Smooth muscle cell (in vitro differentiated cells): Measurements from ENCODE around the gene SORCS2. TPM values are rescaled to one million over a fixed set of nuclear protein-coding genes. Genes with fewer than 3 reads are reported as not detected.

Source experiments
- DNase-seq: peaks from one replicate; lab custom pipeline; 2025; ENCODE audit not compliant: unreplicated experiment; lab: John Stamatoyannopoulos, UW
- H2AFZ ChIP-seq: fragments of 200-600 bp; sonication (generic); 2 replicates; pipeline ENCODE4 v1.6.0; 2016; ENCODE audit warnings: antibody characterized with exemption, low read depth, mild to moderate bottlenecking
- H3F3A ChIP-seq: fragments of 200-600 bp; sonication (generic); 2 replicates; pipeline ENCODE4 v1.6.0; 2017; ENCODE audit warnings: antibody characterized with exemption, low read depth
- H3K27ac ChIP-seq: fragments of 200-600 bp; sonication (generic); 2 replicates; pipeline ENCODE4 v1.5.1; 2016; ENCODE audit warnings: low read depth, mild to moderate bottlenecking
- H3K27me3 ChIP-seq: fragments of 200-600 bp; sonication (generic); 2 replicates; pipeline ENCODE4 v1.6.1; 2016; ENCODE audit warnings: low read depth, mild to moderate bottlenecking
- H3K36me3 ChIP-seq: fragments of 200-600 bp; sonication (generic); 2 replicates; pipeline ENCODE4 v1.5.1; 2016; ENCODE audit warnings: low read depth
- H3K4me1 ChIP-seq: fragments of 200-600 bp; sonication (generic); 2 replicates; pipeline ENCODE4 v1.5.1; 2016; ENCODE audit warnings: low read depth
- H3K4me2 ChIP-seq: fragments of 200-600 bp; sonication (generic); 2 replicates; pipeline ENCODE4 v1.6.0; 2016; ENCODE audit warnings: mild to moderate bottlenecking
- H3K4me3 ChIP-seq: fragments of 200-600 bp; sonication (generic); 2 replicates; pipeline ENCODE4 v1.5.1; 2016; ENCODE audit warnings: mild to moderate bottlenecking
- H3K79me2 ChIP-seq: fragments of 200-600 bp; sonication (generic); 2 replicates; pipeline ENCODE4 v1.6.0; 2016; ENCODE audit warnings: low read depth, mild to moderate bottlenecking
- H3K9ac ChIP-seq: fragments of 200-600 bp; sonication (generic); 2 replicates; pipeline ENCODE4 v1.6.0; 2016; ENCODE audit warnings: low read depth
- H3K9me3 ChIP-seq: fragments of 200-600 bp; sonication (generic); replicated peaks from 2 replicates; pipeline ENCODE4 v1.5.1; 2016; ENCODE audit warnings: low read depth
- H4K20me1 ChIP-seq: fragments of 200-600 bp; sonication (generic); 2 replicates; pipeline ENCODE4 v1.6.0; 2016; ENCODE audit warnings: low read depth
- WGBS: methylation state at CpG from one replicate; pipeline ENCODE4 v1.1.7; 2016; ENCODE audit warnings: low lambda C conversion rate; 5-methylcytosine and 5-hydroxymethylcytosine counted together
- polyA plus RNA-seq: library from polyadenylated mRNA; unstranded; fragments of >200 nt; fragmentation: Nextera tagmentation; extraction: Ambion mirVana; gene quantifications from 2 replicates; pipeline ENCODE4 v1.2.1, GENCODE V29; 2016
- total RNA-seq: library from RNA; depleted of rRNA; stranded (reverse); fragments of >200 nt; gene quantifications from 2 replicates; pipeline ENCODE4 v1.2.3, GENCODE V29; 2014
- TF ChIP-seq, protein P1 (sequence below): fragments of 200-600 bp; sonication (generic); IDR thresholded peaks from 2 replicates; pipeline ENCODE4 v1.5.1; 2017; ENCODE audit warnings: borderline replicate concordance, mild to moderate bottlenecking, antibody characterized with exemption; ENCODE audit not compliant: insufficient read depth, poor library complexity, severe bottlenecking

Gene SORCS2
- total and polyA plus RNA-seq, 2 experiments from 2014 or later, result 5.2 to 9.3 TPM

DNA sequence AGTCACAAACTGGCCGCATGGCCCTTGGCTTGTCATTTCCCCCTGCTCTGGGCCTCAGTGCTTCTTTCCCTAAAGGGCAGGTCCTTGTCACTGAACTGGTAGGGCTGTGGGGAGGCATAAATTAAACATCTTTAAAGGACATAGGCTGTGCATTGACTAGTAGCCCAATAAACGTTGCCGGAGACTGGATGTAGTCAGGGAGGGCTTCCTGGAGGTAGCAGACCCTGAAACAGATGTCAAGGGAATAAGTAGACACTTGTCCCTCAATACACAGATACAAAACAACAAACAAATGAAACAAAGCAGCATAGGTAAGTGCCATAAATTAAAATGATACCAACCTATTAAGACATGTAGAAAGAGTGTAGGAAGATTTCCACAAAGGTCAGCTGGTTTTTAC lies 314.2 kb downstream of the SORCS2 start:
- H3K27me3 ChIP-seq, result no peaks in the 10 kb centered on the region
- no peaks in the 10 kb centered on the region for H3F3A ChIP-seq
- H4K20me1 ChIP-seq, result no peaks in the 10 kb centered on the region
- H3K79me2 ChIP-seq, result no peaks in the 10 kb centered on the region
- H3K27ac ChIP-seq, result no peak overlapping the region
- no peaks in the 10 kb centered on the region for H3K36me3 ChIP-seq
- DNase-seq, result no peak
- TF ChIP-seq, protein P1, sequence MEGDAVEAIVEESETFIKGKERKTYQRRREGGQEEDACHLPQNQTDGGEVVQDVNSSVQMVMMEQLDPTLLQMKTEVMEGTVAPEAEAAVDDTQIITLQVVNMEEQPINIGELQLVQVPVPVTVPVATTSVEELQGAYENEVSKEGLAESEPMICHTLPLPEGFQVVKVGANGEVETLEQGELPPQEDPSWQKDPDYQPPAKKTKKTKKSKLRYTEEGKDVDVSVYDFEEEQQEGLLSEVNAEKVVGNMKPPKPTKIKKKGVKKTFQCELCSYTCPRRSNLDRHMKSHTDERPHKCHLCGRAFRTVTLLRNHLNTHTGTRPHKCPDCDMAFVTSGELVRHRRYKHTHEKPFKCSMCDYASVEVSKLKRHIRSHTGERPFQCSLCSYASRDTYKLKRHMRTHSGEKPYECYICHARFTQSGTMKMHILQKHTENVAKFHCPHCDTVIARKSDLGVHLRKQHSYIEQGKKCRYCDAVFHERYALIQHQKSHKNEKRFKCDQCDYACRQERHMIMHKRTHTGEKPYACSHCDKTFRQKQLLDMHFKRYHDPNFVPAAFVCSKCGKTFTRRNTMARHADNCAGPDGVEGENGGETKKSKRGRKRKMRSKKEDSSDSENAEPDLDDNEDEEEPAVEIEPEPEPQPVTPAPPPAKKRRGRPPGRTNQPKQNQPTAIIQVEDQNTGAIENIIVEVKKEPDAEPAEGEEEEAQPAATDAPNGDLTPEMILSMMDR, result no peak
- no peaks in the 10 kb centered on the region for H3K9me3 ChIP-seq
- H3K9ac ChIP-seq, result no peak overlapping the region
- H3K4me3 ChIP-seq, result no peak overlapping the region
- WGBS, result 87% methylated on average over 3 of the region's 3 CpGs
- no peak overlapping the region for H2AFZ ChIP-seq
- no peak overlapping the region for H3K4me2 ChIP-seq
- H3K4me1 ChIP-seq, result no peaks in the 10 kb centered on the region

DNA sequence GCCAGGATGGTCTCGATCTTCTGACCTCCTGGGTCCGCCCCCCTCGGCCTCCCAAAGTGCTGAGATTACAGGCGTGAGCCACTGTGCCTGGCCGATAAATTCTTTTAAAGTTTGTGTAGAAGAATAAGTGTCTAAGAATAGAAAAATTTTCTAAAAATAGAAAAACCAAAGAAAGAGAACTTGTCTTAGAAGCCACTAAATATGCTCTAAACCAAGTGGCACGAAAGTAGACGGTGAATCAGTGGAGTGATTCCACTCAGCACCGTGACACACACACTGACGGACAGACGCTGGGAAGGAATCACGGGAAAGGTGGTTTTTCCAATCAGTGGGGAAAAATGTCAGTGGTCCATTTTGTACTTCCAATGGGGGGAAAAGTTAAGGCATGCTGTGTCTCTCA lies 315.0 kb downstream of the SORCS2 start:
- Histone ChIP-seq H3K27me3 (no peaks in the 10 kb centered on the region), H3K9me3 (no peaks in the 10 kb centered on the region), H3K36me3 (no peaks in the 10 kb centered on the region), H3K9ac (no peak overlapping the region), H3K4me3 (no peak overlapping the region), H3F3A (no peaks in the 10 kb centered on the region), H3K4me1 (no peaks in the 10 kb centered on the region), H3K4me2 (no peak overlapping the region), H4K20me1 (no peaks in the 10 kb centered on the region), H3K79me2 (no peaks in the 10 kb centered on the region), H3K27ac (no peak overlapping the region), H2AFZ (no peak overlapping the region)
- WGBS, result 63% methylated on average over 11 of the region's 11 CpGs
- no peak for DNase-seq
- TF ChIP-seq, protein P1, result no peak

DNA sequence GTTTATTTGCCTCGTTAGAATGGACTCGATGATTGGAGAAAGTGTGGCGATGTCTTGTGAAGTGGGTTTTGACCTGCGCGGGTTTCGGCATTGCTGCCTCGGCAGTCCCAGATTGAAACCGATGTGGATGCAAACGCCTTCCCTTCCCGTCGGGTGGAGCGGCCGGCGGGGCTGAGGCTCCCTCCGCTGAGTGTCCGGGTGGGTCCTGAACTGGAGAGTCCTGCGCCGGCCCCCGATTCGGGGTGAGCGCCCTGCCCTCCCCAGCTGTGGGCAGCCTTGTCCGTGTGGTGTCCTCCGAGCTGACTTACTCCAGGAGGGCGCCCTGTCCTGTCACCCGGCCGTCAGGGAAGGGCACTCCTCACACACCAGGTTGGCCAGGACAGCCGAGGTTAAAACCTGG lies 317.7 kb downstream of the SORCS2 start:
- Histone ChIP-seq H3K36me3 (no peaks in the 10 kb centered on the region), H3K79me2 (no peaks in the 10 kb centered on the region), H3K9ac (no peak overlapping the region), H4K20me1 (no peaks in the 10 kb centered on the region), H2AFZ (no peak overlapping the region), H3K9me3 (no peaks in the 10 kb centered on the region), H3K4me1 (no peaks in the 10 kb centered on the region), H3K27ac (no peak overlapping the region), H3K4me3 (no peak overlapping the region), H3K4me2 (no peak overlapping the region), H3F3A (no peaks in the 10 kb centered on the region), H3K27me3 (no peaks in the 10 kb centered on the region)
- TF ChIP-seq, protein P1, result no peak
- no peak for DNase-seq
- 94% methylated on average over 27 of the region's 27 CpGs for WGBS

DNA sequence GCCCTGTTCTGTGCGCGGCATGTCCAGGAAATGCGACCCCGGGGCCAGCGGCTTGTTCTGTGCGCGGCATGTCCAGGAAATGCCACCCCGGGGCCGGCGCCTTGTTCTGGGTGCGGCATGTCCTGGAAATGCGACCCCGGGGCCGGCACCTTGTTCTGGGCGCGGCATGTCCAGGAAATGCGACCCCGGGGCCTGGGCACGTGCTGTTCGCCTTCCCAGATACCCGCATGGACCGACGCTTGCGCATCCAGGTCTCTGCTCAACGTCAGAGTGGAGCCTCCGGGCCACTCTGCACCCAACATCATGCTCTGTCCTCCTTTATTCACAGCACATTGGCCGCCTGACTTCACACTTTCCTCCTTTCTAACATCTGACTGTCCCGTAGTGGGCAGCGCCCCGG lies 318.2 kb downstream of the SORCS2 start:
- no peak for DNase-seq
- H3K36me3 ChIP-seq, result no peaks in the 10 kb centered on the region
- H4K20me1 ChIP-seq, result no peaks in the 10 kb centered on the region
- H3K27ac ChIP-seq, result no peak overlapping the region
- TF ChIP-seq, protein P1, result no peak
- no peak overlapping the region for H3K4me3 ChIP-seq
- no peaks in the 10 kb centered on the region for H3K27me3 ChIP-seq
- WGBS, result 92% methylated on average over 30 of the region's 30 CpGs
- no peaks in the 10 kb centered on the region for H3K9me3 ChIP-seq
- no peak overlapping the region for H3K4me2 ChIP-seq
- H3F3A ChIP-seq, result no peaks in the 10 kb centered on the region
- no peaks in the 10 kb centered on the region for H3K4me1 ChIP-seq
- no peak overlapping the region for H3K9ac ChIP-seq
- H3K79me2 ChIP-seq, result no peaks in the 10 kb centered on the region
- no peak overlapping the region for H2AFZ ChIP-seq
